Posterior vena cava (tissue), 2 donors: ENCODE measurements around the gene SCUBE1. TPM values are rescaled to one million over a fixed set of nuclear protein-coding genes. Genes with fewer than 3 reads are reported as not detected.
"Not testable (repeated sequence)": the region's sequence is repeated elsewhere in the genome, so short reads cannot be mapped to it uniquely, and the experiment has no call there.

Source experiments
- DNase-seq: peaks from one replicate; pipeline ENCODE4 v3.0.0-alpha.2; 2020; ENCODE audit warnings: low spot score
- intact Hi-C, 2 donors: fragments of 100-400 bp; cut with DNase I; formaldehyde crosslinking; loops; one replicate each; pipeline versions ENCODE4 v1.14.1 to v1.14.2; 2022 to 2023
- total RNA-seq, 2 donors: library from RNA; stranded (reverse); fragmentation: NEBNext Ultra II Directional; extraction: Animal tissue kit (Norgen Biotek cat#: 25700); gene quantifications; one replicate each; pipeline ENCODE4 v1.2.1, GENCODE V29; 2021
- donor health status: DM: yes; HTN: yes; CAD: no.
- donor health status: DM: yes; HTN: yes; CAD: no.

Gene SCUBE1
- total RNA-seq, 2 donors from 2014 or later: 0.79 to 1.1 TPM

DNA sequence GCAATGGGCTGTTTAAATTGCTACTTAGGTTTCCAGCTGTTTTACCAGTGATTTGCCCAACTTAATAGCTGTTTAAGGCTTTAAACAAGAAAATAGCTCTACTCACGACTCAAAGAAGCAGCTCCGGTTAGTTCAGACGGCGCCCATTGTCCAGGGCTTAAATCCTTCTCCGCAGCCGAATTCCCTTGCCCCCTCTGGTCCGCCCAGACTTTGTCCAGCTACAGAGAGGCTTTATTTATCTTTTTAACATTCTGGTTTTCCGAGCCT, 20.9 kb upstream of the SCUBE1 start:
- intact Hi-C loops: no loop called here

DNA sequence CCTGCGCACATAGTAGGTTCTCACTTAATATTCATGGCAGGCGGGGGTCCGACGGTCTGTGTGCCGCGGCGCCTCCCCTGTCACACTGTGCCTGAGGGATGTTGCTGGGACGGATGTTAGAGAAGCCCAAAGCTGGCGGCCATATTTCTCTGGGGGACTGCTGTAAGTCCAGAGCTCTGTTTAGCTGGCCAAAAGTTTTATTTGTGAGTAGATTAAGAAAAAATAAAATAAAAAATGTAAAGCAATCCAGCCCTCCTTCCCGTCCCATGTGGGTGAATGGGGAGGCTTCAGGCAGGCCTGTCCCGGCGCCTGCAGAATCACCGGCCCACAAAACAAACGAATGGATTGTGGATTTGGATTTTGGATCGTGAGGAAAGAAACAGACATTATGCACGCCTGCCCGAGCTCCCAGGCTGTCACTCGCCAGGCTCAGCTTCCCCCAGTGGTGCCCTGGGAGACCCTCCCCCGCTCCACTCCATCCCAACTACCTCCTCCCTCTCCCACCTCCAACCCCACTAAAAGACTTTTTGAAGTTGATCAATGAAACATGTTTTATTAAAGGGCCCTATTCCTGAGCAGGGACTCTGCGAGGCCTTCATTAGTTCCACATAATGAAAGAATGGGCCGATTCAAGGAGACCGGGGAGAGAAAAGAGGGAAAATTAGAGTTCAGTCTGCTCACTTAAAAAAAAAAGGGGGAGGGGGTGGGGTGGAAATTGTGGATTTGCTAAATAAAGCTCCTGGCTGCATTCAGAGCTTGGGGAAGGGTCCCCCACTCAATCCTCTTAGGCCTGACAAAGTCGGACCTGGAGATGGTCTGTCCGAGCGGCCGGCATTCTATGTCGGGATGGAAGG, 20.4 kb upstream of the SCUBE1 start:
- intact Hi-C loops: no loop called here
- peak; percentile 38 for DNase-seq

More for the DNA sequence above, 20.9 kb upstream of the SCUBE1 start:
- DNase-seq: peak; percentile 40

DNA sequence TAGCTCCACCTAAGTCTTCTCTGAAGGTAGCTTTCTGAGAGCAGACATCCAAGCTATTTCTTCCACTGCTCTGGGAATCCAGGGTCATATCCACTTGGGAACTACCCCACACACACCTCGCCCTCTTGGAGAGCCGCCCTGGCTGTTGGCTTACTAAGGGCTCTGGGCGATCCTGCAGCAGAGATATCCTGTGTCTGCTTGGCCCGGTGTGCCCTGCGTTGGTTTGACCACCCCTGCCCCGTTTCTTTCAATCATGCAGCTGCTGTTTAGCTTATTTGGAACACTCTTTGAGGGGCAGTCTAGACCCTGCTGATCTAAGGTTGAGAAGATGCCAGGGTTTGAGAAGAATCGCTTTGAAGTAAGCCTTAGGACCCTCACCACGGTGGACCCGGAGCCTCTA, 17.4 kb upstream of the SCUBE1 start:
- intact Hi-C loops: no loop called here
- peak; percentile 41 for DNase-seq

DNA sequence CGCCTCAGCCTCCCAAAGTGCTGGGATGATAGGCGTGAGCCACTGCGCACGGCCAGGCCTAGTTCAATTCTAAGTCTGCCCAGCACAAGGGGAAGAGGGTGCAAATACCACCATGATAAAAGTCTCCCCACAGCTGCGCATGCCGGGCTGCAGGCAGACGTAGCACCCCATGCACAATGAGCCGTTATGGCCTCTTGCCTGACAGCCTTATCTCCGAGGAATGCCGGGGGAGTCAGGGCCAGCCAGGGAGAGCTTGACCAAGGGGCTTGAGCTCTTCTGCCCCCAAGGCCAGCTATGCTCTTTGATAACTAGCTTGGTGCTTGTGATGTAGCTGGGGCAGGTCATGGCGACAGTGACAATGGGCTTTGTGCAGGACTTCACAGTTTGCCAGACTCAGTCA, 13.7 kb upstream of the SCUBE1 start:
- intact Hi-C loops: no loop called here
- peak; percentile 69 for DNase-seq

GRCh38 chr22:43355688-43356087, 12.5 kb upstream of the SCUBE1 start:
- intact Hi-C loops: not testable (repeated sequence)
- peak; percentile 51 for DNase-seq

- DNase-seq: peak; percentile 29
- intact Hi-C loops: no loop called here
These were observed 8.8 kb upstream of the SCUBE1 start for GRCh38 chr22:43351966-43352345.

- intact Hi-C loops: loop anchor here in 1 of 2 donors (10.0 kb wide), 1 partner anchor 115 kb away; no protein-coding TSS in a partner anchor
These were observed 6.5 kb upstream of the SCUBE1 start for GRCh38 chr22:43349636-43350035.

GRCh38 chr22:43346521-43346929, 3.4 kb upstream of the SCUBE1 start:
- peak; percentile 84 for DNase-seq
- intact Hi-C loops: loop anchor here in 1 of 2 donors (10.0 kb wide), 1 partner anchor 112 kb away; no protein-coding TSS in a partner anchor

More at GRCh38 chr22:43349636-43350035, 6.5 kb upstream of the SCUBE1 start:
- peak; percentile 58 for DNase-seq

- DNase-seq: peak; percentile 23
- intact Hi-C loops: loop anchor here in 1 of 2 donors (2.0 to 10.0 kb wide), 2 partner anchors 71 to 111 kb away; no protein-coding TSS in a partner anchor
These were observed 2.7 kb upstream of the SCUBE1 start for GRCh38 chr22:43345761-43346301.

- intact Hi-C loops: loop anchor here in 1 of 2 donors (2.0 to 10.0 kb wide), 2 partner anchors 71 to 111 kb away; no protein-coding TSS in a partner anchor
- DNase-seq: peak; percentile 44
These were observed 2.2 kb upstream of the SCUBE1 start for GRCh38 chr22:43345356-43345755.

DNA sequence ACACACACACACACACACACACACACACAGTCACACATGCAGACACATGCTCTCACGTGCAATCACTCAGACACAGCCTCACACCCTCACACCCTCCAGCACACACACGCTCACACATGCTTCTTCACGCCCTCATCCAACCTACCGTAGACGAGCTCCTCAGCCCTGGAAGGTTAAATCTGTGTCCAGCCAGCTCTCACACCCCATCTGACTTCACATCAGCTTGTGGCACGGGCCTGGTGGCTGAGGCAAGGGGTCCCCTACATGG, 1.3 kb upstream of the SCUBE1 start:
- intact Hi-C loops: loop anchor here in 1 of 2 donors (2.0 to 10.0 kb wide), 2 partner anchors 70 to 110 kb away; no protein-coding TSS in a partner anchor
- peak; percentile 72 for DNase-seq

GRCh38 chr22:43343670-43344519, 723 bp upstream of the SCUBE1 start:
- intact Hi-C loops: loop anchor here (2.0 to 10.0 kb wide), 3 partner anchors 69 to 109 kb away; no protein-coding TSS in a partner anchor
- DNase-seq: peak; percentile 77

DNA sequence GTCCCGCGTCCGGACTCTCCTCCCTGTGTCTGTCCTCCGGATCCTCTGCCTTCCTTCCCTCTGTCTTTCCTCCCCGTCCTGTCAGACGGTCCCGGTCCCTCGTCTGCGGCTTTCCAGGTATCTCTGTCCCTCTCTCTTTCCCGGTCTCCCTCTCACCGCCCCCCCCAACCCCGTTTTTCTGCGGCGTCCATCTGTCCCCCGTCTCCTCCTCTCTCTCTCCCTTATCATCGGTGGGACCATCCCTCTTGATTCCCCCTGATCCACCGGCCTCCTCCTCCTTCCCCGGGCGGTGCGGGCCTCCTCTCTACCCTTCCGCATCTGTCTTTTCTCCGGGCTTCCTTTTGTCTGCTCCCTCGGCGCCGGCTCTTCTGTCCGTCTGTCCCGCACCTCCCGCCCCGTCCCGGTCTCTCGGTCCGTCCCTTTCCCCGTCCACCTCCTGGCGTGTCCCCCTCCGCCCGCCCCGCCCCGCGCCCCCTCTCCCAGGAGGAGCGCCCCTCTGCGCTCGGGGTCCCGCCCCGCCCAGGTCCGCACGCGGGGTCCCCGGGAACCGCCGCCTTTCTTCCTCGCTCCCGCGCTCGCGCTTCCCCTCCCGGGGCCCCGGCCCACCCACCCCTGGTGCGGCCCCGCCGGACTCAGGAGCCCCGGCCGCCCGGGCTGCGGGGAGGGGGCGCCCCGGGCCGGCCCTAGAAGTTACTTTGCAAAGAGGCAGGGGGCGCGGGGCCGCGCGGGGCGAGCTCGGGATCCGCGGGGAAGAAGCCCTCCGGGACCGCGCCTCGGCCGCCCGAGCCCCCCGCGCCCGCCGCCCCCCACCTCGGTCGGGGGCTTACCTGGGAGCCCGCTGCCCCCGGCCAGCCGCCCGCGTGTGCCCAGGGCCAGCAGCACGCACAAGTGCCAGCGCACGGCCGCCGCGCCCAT, 568 bp downstream of the SCUBE1 start:
- intact Hi-C loops: loop anchor here (2.0 to 10.0 kb wide), 2 partner anchors 70 to 108 kb away; no protein-coding TSS in a partner anchor

DNA sequence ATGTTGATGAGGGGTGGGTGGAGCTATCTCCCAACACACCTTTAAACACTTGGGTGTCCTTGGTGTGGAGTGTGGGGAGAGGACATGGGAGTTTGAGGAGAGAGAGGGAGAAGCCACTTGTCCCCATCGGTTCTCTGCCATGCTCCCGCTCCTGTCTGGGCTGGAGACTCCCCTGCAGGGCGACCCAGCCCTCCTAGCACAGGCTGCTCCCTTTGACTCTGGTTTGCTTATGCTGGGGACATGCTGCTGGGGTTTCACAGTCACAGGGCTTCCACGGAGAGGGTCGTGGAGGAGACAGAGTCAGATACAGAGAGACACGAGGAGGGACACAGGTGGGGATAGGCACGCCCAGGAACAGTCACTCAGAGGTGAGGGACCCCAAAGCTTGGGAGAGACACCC, 1.6 kb downstream of the SCUBE1 start:
- DNase-seq: no peak
- intact Hi-C loops: loop anchor here in 1 of 2 donors (10.0 kb wide), 1 partner anchor 107 kb away; no protein-coding TSS in a partner anchor

More for the DNA sequence above, 568 bp downstream of the SCUBE1 start:
- DNase-seq: peak; percentile 73

- no peak for DNase-seq
These were observed 4.3 kb downstream of the SCUBE1 start for GRCh38 chr22:43338766-43339345.

DNA sequence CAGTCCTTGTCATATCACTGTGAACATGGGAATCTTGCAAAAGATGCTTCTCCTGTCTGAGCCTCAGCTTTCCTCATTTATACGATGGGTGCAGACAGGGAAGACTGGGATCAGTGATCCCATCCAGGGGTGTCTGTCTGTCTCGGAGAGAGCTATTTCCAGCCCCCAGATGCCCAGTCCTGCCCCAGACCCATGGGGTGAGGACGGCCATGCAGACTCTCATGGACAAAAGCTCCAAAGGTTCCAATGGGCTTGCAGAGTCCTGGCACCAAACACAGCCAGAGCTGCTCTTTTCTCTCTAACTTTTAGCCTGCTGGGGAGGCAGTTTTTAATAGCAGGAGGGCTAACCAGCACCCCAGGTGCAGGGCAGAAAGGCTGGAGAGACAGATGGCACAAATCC, 5.2 kb downstream of the SCUBE1 start:
- intact Hi-C loops: no loop called here
- DNase-seq: no peak

More at GRCh38 chr22:43338766-43339345, 4.3 kb downstream of the SCUBE1 start:
- intact Hi-C loops: no loop called here

GRCh38 chr22:43337385-43337784, 5.8 kb downstream of the SCUBE1 start:
- DNase-seq: no peak
- intact Hi-C loops: no loop called here

DNA sequence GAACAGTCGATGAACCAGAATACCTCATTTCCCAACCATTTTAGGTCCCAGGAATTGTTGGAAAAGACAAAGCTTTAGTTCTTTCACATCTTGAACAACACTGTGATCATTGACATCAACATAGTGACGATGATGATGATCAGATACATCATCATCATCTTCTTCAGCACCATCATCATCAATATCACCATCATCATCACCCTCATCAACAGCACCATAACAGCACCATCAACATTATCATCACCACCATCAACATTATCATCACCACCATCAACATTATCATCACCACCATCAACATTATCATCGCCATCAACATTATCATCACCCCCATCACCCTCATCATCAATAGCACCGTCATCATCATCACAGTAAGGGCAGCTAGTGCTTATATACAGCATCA, 8.8 kb downstream of the SCUBE1 start:
- no peak for DNase-seq
- intact Hi-C loops: no loop called here
